ENCODE results near the gene UBQLN4.
A peak's percentile ranks its signal among the peaks of the same experiment; 100 is the strongest.
"Not testable (repeated sequence)": the region's sequence is repeated elsewhere in the genome, so short reads cannot be mapped to it uniquely, and the experiment has no call there.

The UBQLN4 gene

DNA sequence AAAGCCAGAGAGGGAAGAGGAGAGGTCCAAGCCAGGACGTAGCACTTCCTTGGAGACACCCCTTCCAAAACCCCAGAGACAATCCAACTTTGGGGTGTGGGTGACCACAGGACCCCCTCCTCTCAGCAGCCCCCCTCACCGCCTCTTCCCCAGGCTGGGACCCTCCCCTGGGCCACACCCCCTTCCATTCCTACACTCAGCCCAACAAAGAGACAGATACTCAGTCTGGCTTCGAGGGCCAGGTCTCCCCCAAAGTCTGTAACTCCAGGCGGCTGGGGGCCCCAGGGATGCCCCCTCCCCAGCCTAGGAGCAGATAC, 27.2 kb upstream of the UBQLN4 start:
- DNase-seq, result no peak

- DNase-seq, result no peak
These were observed 26.8 kb upstream of the UBQLN4 start for GRCh38 chr1:156080241-156080862.

- DNase-seq, result no peak
These were observed 26.2 kb upstream of the UBQLN4 start for GRCh38 chr1:156079762-156080161.

DNA sequence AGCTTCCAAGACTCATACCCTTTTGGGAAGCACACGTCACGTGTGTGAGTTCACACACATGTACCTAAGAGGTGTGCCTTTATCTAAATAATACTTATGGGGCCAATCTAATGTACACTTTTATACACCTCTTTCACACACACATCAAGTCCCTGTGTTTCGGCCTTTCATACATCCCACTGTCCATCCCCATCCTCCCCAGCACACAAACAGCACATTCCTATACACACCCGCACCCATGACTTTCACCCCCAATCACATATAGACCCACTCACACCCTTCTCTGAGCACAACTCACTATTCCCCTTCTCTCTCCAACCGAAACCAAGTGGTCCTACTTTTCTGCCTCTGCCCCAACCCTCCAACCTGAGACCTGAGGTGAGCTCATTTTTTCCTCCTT, 25.1 kb upstream of the UBQLN4 start:
- no peak for DNase-seq

GRCh38 chr1:156077430-156077760, 23.8 kb upstream of the UBQLN4 start:
- DNase-seq, result no peak

GRCh38 chr1:156076609-156077429, 23.2 kb upstream of the UBQLN4 start:
- no peak for DNase-seq

- no peak for DNase-seq
These were observed 22.2 kb upstream of the UBQLN4 start for GRCh38 chr1:156075775-156076204.

DNA sequence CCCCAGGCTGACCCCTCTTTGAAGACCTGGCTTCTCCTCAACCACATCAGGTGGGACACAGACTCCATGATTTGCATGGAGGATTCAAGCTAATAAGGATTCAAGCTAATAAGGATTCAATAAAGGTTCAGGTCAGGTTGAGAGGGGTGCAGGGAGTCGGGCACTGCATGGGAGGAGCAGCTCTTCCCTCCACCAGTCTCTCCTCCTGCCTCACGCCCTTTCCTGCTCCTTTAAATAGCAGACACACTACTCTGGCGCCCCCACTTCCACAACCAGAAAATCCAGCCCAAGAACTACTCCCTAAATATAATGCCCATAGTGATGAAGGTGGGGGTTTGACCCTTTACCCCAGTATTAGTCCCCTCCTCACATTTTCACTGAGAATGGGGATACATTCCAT, 21.6 kb upstream of the UBQLN4 start:
- no peak for DNase-seq

GRCh38 chr1:156074661-156075060, 21.1 kb upstream of the UBQLN4 start:
- DNase-seq, result no peak

DNA sequence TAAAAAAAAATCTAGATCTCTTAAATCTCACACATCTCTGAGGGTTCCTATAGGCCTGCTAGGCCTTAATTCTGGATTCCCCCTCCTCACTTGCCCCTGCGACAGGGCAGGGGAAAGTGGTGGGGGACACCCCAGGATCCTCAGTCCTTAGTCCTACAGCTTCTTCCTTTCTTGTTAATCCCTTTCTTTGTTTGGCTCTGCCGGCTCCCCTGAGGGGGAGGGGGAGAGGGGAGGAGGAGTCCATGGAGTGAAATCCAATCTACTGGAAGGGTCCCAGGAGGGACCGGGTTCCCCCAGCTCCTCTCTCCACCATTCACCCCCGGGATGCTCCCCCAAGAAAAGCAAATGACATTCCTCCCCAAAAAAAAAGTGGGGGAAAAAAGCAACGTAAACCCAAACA, 20.1 kb upstream of the UBQLN4 start:
- no peak for DNase-seq

DNA sequence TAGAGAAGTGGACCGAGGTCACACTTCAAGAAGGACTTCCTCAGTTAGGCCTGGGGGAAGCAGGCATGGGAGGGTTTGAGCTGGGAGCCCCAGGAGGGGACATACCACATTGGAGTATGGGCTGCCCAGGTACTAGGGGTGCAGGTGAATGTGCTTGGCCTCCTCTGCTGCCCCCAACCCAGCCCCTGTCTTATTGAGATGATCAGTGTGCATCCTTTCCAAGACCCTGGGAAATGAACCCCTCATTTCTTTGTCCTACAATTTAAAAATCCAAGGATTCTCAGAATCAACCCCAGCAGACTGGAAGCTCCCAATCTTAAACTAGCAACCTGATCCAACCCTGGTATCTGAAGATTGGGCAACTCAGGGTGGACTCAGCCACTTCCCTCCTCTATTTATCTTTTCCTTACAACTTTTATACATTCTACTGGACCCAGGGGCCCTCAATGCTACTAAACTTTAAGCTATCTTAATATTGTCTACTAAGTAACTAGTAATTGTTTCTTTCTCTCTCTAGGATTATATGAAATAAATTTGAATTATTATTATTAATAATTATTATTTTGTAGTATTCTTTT, 19.6 kb upstream of the UBQLN4 start:
- no peak for DNase-seq

DNA sequence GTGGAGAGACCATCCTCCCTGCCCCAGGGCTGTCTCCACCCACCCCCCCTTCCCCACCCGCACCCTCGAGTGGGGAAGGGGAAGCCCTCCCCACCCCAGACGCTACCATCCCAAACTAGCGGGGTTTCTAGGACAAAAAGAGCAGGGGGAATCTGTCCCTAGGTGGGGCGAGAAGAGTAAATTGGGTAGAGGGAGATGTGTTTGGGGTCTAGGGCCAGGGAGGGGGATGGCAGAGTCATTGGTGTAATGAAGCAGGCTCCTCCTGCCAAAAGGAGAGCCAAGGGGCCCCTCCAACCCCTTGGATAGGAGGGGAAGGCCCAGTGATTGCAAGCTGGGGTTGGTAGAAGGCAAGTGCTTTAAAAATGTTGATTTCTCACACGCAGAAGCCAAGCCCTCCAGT, 18.7 kb upstream of the UBQLN4 start:
- no peak for DNase-seq

- DNase-seq, result not testable (repeated sequence)
These were observed 17.8 kb upstream of the UBQLN4 start for GRCh38 chr1:156071332-156071816.

DNA sequence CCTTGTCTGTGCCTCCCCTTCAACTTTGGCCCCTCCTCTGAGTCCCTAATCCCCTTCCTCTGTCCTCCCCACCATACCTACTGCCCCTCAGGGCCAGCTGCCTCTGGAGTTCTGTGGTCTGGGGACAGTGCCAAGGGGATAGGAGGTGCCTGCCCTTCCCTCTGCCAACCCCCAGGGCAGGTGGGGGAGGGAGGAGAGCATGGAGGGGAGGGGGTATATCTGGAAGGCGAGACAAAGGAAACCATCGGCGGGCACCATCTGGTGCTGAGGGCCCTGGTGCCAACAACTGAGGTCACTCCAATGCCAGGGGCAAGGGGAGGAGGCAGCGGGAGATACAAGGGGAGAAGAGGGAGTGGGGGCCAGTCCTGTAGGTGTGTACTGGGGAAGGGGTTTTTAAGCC, 16.9 kb upstream of the UBQLN4 start:
- DNase-seq, result peak; percentile 80

- no peak for DNase-seq
These were observed 16.2 kb upstream of the UBQLN4 start for GRCh38 chr1:156069490-156070455.

DNA sequence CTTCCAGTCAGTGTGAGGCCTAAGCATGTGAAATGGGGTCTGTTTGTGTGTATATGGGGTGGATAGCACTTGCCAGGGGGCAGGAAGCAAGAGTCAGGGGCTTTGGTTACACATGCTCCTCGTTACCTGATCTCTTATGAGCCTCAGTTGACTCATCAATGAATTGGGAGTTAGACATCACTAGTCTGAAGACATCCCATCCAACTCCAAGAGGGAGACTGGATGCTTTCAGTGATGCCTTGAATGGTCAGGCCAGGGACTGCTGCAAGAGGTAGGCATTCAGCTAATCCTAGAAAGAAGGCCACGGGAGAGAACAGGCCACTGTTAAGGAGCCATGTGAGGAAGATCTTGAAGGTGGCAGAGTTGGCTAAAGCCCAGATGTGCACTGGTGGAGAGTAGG, 13.7 kb upstream of the UBQLN4 start:
- DNase-seq, result no peak

GRCh38 chr1:156065871-156066270, 12.3 kb upstream of the UBQLN4 start:
- DNase-seq, result no peak

GRCh38 chr1:156065212-156065611, 11.6 kb upstream of the UBQLN4 start:
- DNase-seq, result no peak

GRCh38 chr1:156064615-156065014, 11.0 kb upstream of the UBQLN4 start:
- no peak for DNase-seq

- DNase-seq, result no peak
These were observed 10.3 kb upstream of the UBQLN4 start for GRCh38 chr1:156063997-156064285.

- DNase-seq, result no peak
These were observed 8.6 kb upstream of the UBQLN4 start for GRCh38 chr1:156062189-156062588.

DNA sequence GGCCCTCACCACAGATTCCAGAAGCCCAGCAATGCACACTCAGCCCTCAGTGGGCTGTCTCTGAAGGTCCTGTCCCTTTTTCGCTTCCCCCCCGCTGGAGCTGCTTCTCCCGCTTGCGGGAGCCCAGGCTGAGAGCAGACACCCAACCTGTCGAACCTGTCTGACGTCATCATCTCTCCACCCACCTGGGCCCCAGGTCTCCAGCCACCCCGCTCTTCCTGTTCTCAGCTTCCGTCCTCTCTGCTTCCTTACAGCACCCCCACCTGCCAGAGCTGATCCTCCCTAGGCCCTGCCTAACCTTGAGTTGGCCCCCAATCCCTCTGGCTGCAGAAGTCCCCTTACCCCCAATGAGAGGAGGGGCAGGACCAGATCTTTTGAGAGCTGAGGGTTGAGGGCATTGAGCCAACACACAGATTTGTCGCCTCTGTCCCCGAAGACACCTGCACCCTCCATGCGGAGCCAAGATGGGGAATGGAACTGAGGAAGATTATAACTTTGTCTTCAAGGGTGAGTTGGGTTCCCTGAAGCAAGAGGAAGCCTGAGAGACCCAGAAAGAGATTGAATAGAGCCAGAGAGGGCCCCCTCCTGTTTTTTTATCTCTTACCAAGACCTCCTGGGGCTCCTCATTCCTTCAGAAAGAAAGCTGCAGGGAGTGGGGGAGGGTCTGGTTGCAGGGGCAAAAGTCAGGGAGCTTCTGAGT, 7.5 kb upstream of the UBQLN4 start, which contains the start of gene RAB25:
RAB25 (plus strand) TSS at position 224 of the 700 bp plus-strand sequence; CDS start at position 465, 241 bp downstream.
- peak; percentile 43 for DNase-seq

Measured in NCI-H1105 treated with DMSO at 0.1 percent for 48 hours (cell line).